HG03135 (cell line): ENCODE data around the gene PTPRR.

ENCODE experiments used
- ATAC-seq: cut with Tn5 transposase; IDR thresholded peaks from one replicate; pipeline ENCODE4 v1.9.1; 2021; ENCODE audit warnings: mild to moderate bottlenecking, moderate library complexity; ENCODE audit not compliant: unreplicated experiment

Gene PTPRR

DNA sequence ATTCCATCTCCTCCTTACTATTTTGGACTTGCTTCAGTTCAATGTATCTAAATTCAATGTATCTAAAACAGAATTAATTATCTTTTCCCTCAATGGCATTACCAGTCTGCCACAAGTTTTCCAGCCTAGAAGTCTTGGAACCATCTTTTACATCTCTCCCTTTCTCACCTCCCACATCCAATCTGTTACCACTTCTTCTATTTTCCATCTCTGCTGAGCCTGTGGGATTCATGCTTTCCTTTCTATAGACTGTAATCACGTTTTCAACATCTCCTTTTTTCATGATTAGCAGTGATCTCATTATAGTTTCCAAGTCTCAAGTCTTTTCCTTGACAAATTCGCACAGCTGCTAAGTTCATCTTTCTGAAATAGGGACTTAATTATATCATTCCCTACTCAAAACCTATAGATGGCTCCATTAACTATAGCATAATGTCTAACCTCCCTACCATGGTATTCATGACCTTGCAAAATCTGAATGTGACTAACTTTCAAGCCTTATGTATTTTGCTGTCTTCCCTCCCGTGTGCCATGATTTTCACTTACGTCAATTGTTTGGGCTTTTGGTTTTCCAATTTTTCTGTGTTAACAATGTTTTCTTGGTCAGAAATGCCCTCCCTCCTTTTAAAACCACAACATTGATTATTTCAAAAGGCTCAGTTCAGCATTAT, 262.8 kb downstream of the PTPRR start:
- ATAC-seq = no peak

DNA sequence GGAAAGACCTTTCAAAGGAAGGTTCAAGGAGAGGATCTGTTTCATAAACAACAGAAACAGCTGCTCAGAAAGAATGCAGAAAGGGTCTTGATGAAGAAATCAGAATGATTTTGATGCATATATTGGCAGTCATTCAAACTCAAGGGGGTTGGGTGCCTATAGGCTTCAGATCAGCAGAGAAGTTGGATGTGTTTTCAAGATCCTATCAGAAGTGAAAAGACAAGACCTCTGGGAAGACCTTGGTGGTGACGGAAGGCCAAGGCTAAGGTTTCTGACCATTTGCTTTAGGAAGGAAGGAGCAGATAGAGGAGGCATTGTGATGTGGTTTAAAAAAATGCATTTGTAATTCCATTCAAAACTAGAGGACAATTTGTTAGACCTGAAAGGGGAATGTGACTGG, 268.1 kb downstream of the PTPRR start:
- ATAC-seq = no peak

DNA sequence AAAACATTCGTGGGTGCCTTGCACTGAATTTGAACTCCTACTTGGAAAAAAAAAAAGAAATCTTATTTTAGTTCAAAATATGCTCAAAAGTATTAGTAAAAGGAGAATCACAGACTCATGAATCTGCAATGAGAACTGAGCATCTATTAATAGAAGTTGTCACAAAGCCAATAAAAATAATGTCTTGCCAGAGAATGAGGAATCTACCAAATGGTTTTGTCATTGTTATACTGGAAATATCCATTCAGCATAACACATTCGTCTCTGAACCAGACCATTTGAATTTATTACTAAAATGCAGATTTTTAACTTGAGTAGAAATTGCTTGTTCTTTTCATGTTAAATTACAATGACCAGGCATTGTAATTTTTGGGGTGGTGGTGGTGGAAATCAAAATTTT, 271.7 kb downstream of the PTPRR start:
- ATAC-seq = no peak

DNA sequence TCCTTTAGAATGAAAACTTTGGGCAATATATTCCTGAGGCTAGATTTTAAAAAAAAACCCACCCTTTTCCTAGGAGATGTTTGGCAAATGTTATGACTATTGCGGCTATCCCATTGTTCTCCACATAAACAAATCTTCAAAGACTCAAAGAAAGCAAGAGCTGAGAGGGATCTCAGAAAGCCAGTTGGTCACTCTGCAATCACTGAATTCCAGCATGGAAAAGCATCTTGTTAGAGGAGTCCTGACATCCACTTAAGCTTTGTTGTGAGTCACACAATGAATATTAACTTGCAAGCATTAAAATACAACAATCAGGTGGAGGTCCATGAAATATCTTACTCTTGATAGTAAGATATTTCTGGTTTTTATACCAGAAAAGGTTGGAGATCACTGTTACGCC, 272.3 kb downstream of the PTPRR start:
- no peak for ATAC-seq

DNA sequence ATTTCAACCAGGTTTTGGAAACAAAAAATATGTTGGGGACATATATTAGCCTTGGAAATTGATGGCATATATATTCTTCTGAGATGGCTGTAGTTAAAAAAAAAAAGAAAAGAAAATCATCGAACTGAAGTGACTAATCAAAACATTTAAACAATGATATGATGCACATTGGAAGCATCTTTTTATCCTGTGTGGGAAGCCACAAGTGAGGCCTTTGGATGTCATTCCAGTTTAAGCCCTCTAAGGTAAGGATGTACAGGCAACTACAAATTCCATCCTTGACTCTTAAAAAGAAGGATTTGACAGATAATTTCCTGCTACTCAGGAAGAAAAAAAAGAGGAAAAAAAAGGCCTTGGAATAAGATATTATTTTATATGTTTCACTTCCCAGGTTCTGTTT, 273.7 kb downstream of the PTPRR start:
- no peak for ATAC-seq

DNA sequence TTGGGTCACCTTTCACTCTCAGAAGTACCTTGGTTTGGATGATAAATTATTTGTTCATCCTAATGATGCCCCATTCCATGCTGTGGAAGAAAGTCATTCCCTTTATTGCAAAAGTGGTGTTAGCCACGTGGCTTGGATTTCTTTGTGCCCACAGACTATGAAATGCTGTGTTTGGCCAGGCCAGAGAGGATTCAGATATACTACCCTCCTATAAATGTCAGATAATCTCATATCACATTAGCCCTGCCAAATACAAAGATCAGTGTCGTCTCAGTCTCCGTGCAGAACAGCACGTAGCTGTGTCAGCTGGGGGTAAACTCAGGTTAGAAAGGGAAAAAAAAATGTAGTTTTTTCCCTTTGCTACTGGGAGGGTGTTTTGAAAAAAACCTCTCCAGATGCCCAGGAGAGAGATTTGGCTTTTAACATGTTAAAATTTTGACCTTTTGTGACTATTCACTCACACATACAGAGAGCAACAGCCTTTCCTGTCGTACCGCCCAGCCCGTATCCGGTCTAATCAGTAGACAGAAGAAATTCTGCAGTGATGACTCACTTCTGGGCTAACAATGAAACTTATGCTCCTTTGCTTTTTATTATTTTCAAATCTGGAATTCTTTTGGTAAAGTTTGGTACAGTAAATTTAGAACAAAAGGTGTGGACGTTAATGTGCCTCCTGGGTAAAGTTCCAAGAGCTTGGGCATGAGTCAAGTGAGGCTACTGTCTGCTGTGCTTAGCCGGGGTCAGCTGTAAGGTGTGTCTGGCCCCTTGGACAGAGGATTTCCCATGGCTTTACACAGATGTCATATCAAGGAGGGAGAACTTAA, 274.8 kb downstream of the PTPRR start:
- no peak for ATAC-seq

DNA sequence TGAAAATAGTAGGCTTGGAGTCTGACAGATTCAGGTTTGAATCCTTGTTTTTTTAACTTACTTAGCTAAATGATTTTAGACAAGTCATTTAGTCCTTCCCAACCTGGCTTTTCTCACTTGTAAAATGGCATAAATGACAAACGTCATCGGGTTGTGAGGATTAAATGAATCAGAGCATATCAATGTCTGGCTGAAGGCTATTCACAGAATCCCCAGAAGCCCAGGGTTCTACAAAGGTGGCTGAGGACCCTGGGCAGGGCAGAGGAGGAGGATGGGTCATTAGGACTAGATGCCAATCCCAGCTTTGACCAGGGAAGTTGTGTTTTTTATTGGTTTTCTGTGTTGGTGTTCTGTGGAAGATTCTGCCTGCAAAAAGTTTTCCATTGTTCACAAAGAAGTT, 275.7 kb downstream of the PTPRR start:
- ATAC-seq = no peak

DNA sequence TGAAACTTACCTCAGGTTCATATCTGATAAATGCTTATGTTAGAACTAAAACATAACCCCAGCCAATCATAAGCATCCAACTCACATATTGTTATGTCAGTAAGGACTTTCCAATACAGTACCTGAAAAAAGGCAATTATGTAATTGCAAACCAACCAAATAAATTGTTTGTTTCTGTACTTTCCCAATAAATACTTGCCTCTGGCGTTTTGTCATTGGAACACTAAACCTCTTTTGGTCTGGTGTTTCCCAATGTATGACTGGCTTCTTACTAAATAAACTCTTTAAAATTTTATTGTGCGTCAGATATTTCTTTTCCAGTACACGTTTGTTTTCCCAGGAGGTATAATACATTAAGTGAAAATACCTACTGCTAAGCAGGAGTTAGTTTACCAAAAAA, 276.6 kb downstream of the PTPRR start:
- ATAC-seq = no peak

DNA sequence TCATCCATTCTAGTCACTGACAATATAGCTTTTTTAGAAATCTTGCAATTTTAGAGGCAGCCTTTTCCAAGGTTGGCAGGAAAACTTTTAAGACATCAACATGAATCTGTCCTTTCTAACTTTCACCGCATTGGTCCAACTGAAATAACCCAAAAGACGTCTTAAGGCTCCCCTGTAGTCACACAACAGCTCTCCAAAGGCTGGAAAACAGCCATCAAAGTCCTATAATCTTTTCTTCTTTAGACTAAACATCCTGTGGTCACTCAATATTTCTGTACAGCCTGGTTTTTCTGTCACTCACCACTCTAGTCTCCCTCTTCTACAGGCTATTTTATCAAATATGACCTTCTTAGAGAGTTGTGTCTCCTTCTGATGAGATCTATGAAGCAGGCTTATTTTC, 278.8 kb downstream of the PTPRR start:
- ATAC-seq = no peak

DNA sequence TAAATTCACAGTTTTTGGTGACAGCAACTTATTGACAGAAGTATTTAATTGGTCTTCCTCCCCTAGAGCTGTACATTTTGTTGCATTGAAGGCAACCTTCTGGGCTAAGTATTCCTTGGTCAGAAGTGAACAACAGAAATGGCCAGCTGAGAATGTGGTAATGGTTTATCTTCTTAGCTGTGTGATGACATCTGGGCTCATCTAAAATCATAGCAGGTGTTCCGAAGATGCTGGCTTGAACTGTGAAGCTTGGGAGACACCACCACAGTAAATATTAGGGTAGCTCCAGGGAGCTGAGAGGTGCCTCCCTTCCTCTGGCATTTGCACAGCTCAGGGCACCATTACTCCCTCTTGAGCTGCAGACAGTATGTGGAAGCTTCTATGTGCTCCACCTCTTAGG, 279.6 kb downstream of the PTPRR start:
- no peak for ATAC-seq

DNA sequence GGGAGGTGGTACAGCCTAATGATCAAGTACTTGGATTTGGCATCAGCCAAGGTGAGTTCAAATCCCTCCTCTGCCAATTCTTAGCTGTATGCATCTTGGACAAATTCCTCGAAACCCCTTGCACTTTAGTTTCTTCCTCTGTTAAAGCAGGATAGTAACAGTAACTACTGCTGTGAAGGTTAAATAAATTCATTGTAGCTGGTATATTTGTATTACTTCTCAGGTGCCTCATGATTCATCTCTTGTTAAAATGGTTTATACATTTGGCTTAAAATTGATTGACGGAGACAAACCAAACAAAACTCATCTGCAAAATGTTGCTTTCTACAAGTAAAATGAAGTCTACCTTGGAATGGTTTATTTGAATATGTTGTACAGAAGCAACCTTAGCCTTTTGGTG, 281.0 kb downstream of the PTPRR start:
- ATAC-seq = no peak

DNA sequence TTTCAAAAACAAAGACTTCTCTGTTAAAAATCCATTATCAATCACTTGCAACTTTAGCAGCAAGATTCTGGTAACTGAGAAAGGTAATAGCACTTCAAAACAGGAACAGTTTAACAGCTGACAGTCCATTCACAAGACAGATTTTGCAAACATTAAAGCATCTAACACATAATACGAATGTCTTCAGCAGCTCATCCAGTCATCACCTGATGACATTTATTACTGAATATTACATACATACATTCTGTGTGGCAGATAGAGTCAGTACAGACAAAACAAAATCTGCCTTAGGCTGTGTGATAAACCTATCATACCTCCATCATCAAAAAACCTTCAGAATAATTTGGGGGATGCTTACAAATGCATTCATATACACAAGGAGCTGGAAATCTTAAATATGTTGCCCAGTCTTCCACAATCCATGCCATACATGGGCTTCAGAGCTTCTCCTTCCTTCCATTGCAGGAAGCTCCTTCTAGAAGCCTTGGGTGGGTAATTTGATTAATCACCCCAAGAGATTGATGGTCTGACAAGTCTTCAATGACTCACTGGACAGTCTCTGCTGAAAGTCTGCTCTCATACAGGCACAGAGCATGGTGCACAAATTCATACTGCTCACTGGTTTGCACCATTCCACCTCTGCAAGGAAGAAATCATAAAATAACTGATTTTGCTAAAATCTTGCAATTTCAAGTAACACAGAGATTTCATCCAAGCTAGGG, 281.7 kb downstream of the PTPRR start:
- no peak for ATAC-seq

DNA sequence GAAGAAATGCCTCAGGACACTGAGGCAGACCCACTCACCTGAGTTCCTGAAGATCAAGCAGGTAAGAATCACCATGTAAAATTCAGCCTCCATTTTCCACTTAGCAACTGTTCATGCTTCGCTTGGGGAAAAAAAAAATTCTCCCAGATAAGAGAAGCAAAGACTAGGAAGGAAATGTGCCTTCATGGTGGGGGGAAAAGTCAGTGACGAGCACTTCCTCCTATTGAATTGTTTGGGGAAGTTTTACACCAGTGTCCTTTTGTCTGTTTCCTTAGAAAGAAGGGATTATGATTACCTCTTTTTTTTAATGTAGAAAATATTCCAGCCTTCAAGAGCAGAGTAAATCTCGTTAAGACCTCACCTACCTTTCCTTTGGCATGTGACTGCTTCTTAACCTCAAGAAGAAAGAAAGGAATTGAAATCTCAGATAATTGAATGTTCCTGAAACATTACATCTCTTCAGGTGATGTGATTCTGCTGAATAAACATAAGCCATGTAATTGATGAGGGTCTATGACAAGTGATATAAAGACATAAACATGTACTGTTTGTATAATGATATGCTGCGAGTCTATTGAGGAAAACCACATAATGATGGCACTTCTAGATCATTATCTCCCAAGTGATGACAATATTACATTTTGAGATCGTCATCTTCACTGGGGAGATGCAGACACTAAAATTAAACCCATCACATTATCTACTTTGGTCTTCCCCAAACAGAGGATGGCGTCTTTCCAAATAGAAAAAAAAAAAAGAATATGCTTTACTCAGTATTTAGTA, 283.0 kb downstream of the PTPRR start, which contains the start of gene PTPRB:
TSS of gene PTPRB (minus strand) at position 127 of the 783 bp plus-strand sequence. CDS start at position 93, 34 bp downstream.
- ATAC-seq = no peak

DNA sequence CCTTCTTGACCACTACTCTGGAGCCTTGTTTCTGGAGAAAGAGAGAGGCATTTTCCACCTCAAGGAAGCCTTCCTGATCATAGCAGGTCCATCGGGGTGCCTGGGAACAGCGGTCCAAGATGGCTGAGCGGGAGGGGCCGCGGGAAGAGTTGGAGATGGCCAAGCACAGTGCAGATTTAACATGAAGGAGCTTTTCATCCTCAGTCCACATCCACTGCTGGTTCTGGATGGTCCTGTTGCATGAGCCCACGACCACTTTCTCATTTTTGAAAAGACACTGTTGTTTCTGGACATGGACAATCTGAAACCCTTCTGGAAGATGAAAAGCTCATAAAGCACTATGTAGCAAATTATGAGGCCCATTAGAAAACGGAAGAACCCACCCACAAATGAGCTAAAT, 284.8 kb downstream of the PTPRR start:
- ATAC-seq = no peak

DNA sequence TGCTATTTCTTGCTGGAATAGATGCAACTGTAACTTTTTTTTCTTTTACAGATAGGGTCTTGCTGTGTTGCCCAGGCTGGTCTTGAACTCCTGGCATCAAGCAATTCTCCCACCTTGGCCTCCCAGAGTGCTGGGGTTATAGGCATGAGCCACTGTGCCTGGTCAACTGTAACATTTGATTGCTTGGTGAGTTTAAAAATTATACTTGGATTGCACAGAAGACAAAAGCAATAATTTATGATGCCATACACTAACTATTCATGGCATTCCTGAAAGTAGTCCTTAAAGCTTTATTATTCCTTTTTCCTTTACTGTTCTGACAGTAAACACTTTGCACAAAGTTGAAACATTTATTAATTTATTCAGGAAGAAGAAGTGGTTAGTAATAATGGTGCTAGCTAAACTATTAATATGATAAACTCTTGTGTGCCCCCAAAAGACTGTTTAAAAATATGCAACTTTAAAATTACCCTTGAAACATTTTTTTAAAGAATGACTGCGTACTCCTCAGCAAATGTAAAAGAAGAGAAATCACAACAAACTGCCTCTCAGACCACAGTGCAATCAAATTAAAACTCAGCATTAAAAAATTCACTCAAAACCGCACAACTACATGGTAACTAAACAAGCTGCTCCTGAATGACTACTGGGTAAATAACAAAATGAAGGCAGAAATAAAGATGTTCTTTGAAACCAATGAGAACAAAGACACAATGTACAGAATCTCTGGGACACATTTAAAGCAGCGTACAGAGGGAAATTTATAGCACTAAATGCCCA, 291.6 kb downstream of the PTPRR start:
- no peak for ATAC-seq

DNA sequence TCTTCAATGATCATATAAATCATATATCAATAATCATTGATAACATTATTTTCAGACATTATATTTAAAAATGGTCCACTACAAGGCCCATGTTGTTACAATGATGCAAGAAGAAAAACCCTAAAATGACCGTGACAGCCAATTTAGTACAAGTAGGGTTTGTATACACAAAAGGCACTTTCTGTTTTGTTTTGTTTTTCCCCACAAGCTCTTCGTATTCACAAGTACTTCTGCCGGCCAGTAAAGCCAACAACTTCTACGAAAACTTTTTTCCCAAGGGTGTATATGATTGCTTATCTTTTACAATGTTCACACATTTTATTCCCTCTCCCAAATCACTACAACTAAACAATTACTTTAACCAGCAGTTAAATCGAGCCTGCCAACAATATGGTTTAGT, 292.9 kb downstream of the PTPRR start:
- no peak for ATAC-seq

DNA sequence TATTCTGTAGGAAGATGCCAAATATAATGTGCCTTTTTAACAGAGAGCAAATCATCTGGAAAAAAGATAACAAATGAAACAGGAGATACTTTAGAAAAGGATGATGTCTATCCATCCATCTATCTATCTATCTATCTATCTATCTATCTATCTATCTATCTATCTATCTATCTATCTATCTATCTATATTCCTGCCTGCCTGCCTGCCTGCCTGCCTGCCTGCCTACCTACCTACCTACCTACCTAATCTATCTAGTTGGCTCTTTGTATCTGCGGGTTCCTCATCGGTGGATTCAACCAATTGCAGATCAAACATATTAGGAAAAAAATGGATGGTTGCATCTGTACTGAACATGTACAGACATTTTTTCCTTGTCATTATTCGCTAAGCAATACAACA, 294.4 kb downstream of the PTPRR start:
- ATAC-seq = no peak

DNA sequence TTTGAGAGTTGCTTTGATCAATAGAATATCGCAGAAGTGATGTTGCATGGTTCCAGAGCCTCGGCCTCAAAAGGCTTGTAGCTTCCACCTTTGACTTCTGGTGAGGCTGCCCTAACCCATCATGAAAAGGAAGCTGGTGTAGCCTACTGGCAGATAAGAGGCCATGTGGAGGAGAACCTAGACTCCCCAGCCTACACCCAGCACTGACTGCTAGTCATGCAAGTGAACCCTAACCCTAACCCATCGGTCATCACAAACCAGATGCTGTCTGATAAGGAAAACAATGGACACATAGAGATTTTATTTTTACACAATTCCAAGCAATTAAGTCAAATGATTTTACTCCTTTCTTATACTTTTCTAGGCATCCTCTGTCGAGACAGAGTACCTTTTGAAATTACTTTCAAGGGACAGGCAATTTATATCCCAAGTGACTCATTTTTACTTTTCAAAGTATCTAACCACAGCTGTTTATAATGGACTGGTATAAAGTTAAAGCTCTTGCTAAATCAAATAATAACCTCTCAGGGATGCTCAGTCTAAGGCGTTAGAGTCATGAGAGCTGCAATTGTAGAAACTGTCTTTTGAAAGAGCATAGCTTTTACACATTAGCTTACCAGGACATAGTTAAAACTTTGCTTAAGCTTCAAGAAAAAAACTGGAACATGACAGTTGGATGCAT, 300.9 kb downstream of the PTPRR start:
- no peak for ATAC-seq

DNA sequence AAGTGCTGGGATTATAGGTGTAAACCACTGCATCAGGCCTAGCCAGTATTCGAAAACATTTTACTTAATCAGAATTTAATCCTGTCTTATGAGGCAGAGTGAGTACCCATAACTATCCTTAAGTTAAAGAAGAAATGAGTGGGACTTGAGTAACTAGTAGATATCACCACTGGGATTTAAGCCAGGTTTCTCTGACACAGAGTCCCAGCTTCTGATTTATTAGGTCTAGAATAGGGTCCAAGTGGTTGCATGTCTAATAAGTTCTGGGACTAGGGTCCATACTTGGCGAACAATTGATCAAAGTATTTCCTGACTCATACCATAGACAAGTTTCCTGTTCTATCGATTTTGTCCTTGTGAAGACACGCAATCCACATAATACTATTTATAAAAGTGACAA, 302.2 kb downstream of the PTPRR start:
- ATAC-seq = no peak

DNA sequence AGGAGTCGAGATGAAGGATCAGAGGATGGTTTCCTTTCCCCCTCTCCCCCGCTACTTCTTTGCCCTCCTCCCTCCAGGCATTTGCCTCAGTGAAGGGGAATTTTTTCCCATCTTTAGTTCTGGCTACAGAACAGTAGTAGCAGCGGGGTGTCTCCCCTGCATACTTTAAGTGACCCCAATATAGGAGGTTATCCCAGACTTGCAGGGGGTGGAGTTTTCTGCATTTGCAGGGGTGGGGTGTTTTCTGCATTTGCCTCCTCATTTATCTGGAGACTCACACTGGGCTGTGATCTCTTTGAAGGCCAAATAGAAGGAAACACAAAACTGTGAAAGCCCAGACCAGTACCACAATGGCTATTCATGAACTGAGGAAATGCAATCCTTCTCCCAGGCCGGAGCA, 303.1 kb downstream of the PTPRR start:
- ATAC-seq = no peak
